Measurements from ENCODE around the gene UPK3BL2. TPM values are rescaled to one million over a fixed set of nuclear protein-coding genes. Genes with fewer than 3 reads are reported as not detected.
"Not testable (repeated sequence)": the region's sequence is repeated elsewhere in the genome, so short reads cannot be mapped to it uniquely, and the experiment has no call there.

Gene UPK3BL2, protein sequence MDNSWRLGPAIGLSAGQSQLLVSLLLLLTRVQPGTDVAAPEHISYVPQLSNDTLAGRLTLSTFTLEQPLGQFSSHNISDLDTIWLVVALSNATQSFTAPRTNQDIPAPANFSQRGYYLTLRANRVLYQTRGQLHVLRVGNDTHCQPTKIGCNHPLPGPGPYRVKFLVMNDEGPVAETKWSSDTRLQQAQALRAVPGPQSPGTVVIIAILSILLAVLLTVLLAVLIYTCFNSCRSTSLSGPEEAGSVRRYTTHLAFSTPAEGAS
- total RNA-seq = 29.8 and 30.6 TPM in 2 replicates
- 18.2 and 35.4 TPM in 2 replicates for polyA plus RNA-seq
- 3.8 and 8.5 TPM in 2 replicates for polyA plus RNA-seq (2011; cell fraction: cytosol; rRNA removed)
- 102 and 131 TPM in 2 replicates for polyA plus RNA-seq (2011; cell fraction: nucleus; rRNA removed)
- 2.1 and 3.7 TPM in 2 replicates for polyA plus RNA-seq (2012)
- polyA minus RNA-seq = 16.1 and 20.9 TPM in 2 replicates
- polyA minus RNA-seq (2011; cell fraction: cytosol; rRNA and poly(A)+ RNA removed) = 2.2 TPM
- polyA minus RNA-seq (2011; cell fraction: nucleus; rRNA and poly(A)+ RNA removed) = 33.6 and 35.9 TPM in 2 replicates
- Bru-seq, nascent RNA = percentile 63 among the genes with signal in this experiment
- BruChase-seq, experiment 1, labeled RNA remaining after a 6-hour chase = percentile 84 among the genes with signal in this experiment
- BruChase-seq, experiment 2, labeled RNA remaining after a 2-hour chase = percentile 68 among the genes with signal in this experiment
- long read RNA-seq = 0 reads

GRCh38 chr7:102543596-102543995 is at the start of gene UPK3BL2:
UPK3BL2 (minus strand) TSS chr7:102543696; CDS start chr7:102543636, 60 bp downstream.
- H2AFZ ChIP-seq (ENCODE audit: low read depth, low read length); POLR2A ChIA-PET; CTCF ChIA-PET; H3K27me3 ChIP-seq (ENCODE audit: control insufficient read depth in 2 of 2, insufficient read depth in 2 of 2, low read length in 2 of 2); H3K4me3 ChIP-seq (replicated peaks in 1 of 3; ENCODE audit: insufficient read depth in 1 of 3, low read depth in 1 of 3, low read length in 3 of 3); H3K4me1 ChIP-seq (ENCODE audit: control insufficient read depth, extremely low read depth, insufficient read depth, low read length); H4K20me1 ChIP-seq (replicated peaks; ENCODE audit: control insufficient read depth, extremely low read depth, insufficient read depth, low read length); H3K9ac ChIP-seq (replicated peaks; ENCODE audit: extremely low read depth, insufficient read depth, low read length); BruUV-seq (replicated peaks); H3K9me3 ChIP-seq (replicated peaks; ENCODE audit: control insufficient read depth, insufficient read depth, low read length); H3K4me2 ChIP-seq (ENCODE audit: insufficient read depth, low read length); H3K79me2 ChIP-seq (ENCODE audit: control insufficient read depth, insufficient read depth, low read length); FAIRE-seq; H3K9me1 ChIP-seq (replicated peaks; ENCODE audit: control insufficient read depth, extremely low read depth, insufficient read depth, low read length); DNase-seq (ENCODE audit: low read depth, low spot score); H3K27ac ChIP-seq (ENCODE audit: insufficient read depth, low read depth, low read length); dilution Hi-C loops (cut with MboI; ENCODE audit: extremely low pct_ligation_motif_present, low sequenced_read_pairs); H3K36me3 ChIP-seq (ENCODE audit: control insufficient read depth in 2 of 2, extremely low read depth in 1 of 2, insufficient read depth in 2 of 2, low read length in 2 of 2); intact Hi-C loops (cut with micrococcal nuclease): not testable (repeated sequence)

DNA sequence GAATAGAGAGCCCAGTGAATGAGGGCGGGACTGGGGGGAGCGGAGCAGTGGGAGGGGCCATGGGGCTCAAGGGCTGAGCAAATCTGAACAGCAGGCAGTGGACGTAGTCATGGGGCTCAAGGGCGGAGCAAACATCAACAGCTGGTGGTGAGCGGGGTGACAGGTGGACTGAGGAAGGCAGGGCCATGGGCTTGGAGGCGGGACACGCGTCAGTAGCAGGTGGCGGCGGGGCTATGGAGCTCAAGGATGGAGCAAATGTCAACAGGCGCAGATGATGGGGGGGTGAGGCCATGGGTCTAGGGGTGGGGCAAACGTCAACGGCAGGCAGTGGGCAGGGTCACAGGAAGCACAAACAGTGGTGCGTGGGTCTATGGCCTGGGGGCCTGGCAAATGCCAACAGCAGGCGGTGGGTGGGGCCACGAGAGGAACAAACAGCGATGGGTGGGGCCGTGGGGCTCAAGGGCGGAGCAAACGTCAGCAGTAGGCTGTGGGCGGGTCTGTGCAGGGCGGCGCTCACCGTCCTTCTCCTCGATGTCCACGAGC is 49.1 kb upstream of the UPK3BL2 start:
- dilution Hi-C loops (cut with MboI; ENCODE audit: extremely low pct_ligation_motif_present, low sequenced_read_pairs); H3K9ac ChIP-seq (replicated peaks; ENCODE audit: extremely low read depth, insufficient read depth, low read length): not testable (repeated sequence)

DNA sequence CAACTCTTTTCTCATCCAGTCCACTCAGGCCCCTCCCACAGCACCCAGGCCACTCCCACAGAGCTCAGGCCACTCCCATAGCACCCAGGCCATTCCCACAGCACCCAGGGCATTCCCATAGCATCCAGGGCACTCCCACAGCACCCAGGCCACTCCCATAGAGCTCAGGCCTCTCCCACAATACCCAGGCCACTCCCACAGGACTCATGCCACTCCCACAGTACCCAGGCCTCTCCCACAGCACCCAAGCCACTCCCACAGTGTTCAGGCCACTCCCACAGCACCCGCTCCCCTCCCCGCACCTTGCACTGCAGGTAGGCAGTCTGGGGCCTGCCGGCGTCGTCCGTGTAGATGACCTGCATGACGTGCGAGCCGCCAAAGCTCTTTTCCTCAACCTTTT is 46.4 kb upstream of the UPK3BL2 start:
- H3K4me3 ChIP-seq (replicated peaks in 1 of 3; ENCODE audit: insufficient read depth in 1 of 3, low read depth in 1 of 3, low read length in 3 of 3); intact Hi-C loops (cut with micrococcal nuclease); H4K20me1 ChIP-seq (replicated peaks; ENCODE audit: control insufficient read depth, extremely low read depth, insufficient read depth, low read length); H3K9me1 ChIP-seq (replicated peaks; ENCODE audit: control insufficient read depth, extremely low read depth, insufficient read depth, low read length); H3K27ac ChIP-seq (ENCODE audit: insufficient read depth, low read depth, low read length); H3K4me2 ChIP-seq (ENCODE audit: insufficient read depth, low read length); BruUV-seq (replicated peaks); CTCF ChIA-PET; H3K9me3 ChIP-seq (replicated peaks; ENCODE audit: control insufficient read depth, insufficient read depth, low read length); POLR2A ChIA-PET; DNase-seq (ENCODE audit: low read depth, low spot score); H3K79me2 ChIP-seq (ENCODE audit: control insufficient read depth, insufficient read depth, low read length); H2AFZ ChIP-seq (ENCODE audit: low read depth, low read length); H3K36me3 ChIP-seq (ENCODE audit: control insufficient read depth in 2 of 2, extremely low read depth in 1 of 2, insufficient read depth in 2 of 2, low read length in 2 of 2); FAIRE-seq; H3K27me3 ChIP-seq (ENCODE audit: control insufficient read depth in 2 of 2, insufficient read depth in 2 of 2, low read length in 2 of 2); H3K4me1 ChIP-seq (ENCODE audit: control insufficient read depth, extremely low read depth, insufficient read depth, low read length); H3K9ac ChIP-seq (replicated peaks; ENCODE audit: extremely low read depth, insufficient read depth, low read length); dilution Hi-C loops (cut with MboI; ENCODE audit: extremely low pct_ligation_motif_present, low sequenced_read_pairs): not testable (repeated sequence)

More for the DNA sequence above, 49.1 kb upstream of the UPK3BL2 start:
- H3K4me2 ChIP-seq (ENCODE audit: insufficient read depth, low read length); DNase-seq (ENCODE audit: low read depth, low spot score); H3K27ac ChIP-seq (ENCODE audit: insufficient read depth, low read depth, low read length); H3K4me1 ChIP-seq (ENCODE audit: control insufficient read depth, extremely low read depth, insufficient read depth, low read length); BruUV-seq (replicated peaks); CTCF ChIA-PET; H3K9me1 ChIP-seq (replicated peaks; ENCODE audit: control insufficient read depth, extremely low read depth, insufficient read depth, low read length); FAIRE-seq; H3K79me2 ChIP-seq (ENCODE audit: control insufficient read depth, insufficient read depth, low read length); H3K27me3 ChIP-seq (ENCODE audit: control insufficient read depth in 2 of 2, insufficient read depth in 2 of 2, low read length in 2 of 2); H3K9me3 ChIP-seq (replicated peaks; ENCODE audit: control insufficient read depth, insufficient read depth, low read length); H4K20me1 ChIP-seq (replicated peaks; ENCODE audit: control insufficient read depth, extremely low read depth, insufficient read depth, low read length); H2AFZ ChIP-seq (ENCODE audit: low read depth, low read length); intact Hi-C loops (cut with micrococcal nuclease); POLR2A ChIA-PET; H3K4me3 ChIP-seq (replicated peaks in 1 of 3; ENCODE audit: insufficient read depth in 1 of 3, low read depth in 1 of 3, low read length in 3 of 3); H3K36me3 ChIP-seq (ENCODE audit: control insufficient read depth in 2 of 2, extremely low read depth in 1 of 2, insufficient read depth in 2 of 2, low read length in 2 of 2): not testable (repeated sequence)

DNA sequence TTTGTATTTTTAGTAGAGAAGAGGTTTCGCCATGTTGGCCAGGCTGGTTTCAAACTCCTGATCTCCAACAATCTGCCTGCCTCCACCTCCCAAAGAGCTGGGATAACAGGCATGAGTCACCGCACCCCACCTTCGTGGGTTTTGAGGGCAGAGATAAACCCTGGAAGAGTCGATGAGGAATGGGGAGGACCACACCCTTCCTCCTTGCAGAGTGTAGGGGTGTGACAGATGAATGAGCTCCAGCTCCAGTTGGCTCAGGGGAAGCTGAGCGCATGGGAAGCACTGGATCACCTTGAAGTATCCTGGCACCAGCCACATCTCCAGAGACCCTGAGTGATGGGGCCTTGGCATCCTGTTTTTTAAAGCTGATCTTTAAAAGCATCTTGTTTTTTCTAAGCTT is 40.0 kb upstream of the UPK3BL2 start:
- H3K4me1 ChIP-seq (ENCODE audit: control insufficient read depth, extremely low read depth, insufficient read depth, low read length); BruUV-seq (replicated peaks); H3K36me3 ChIP-seq (ENCODE audit: control insufficient read depth in 2 of 2, extremely low read depth in 1 of 2, insufficient read depth in 2 of 2, low read length in 2 of 2); dilution Hi-C loops (cut with MboI; ENCODE audit: extremely low pct_ligation_motif_present, low sequenced_read_pairs); H3K27ac ChIP-seq (ENCODE audit: insufficient read depth, low read depth, low read length); H3K9ac ChIP-seq (replicated peaks; ENCODE audit: extremely low read depth, insufficient read depth, low read length); H3K27me3 ChIP-seq (ENCODE audit: control insufficient read depth in 2 of 2, insufficient read depth in 2 of 2, low read length in 2 of 2); CTCF ChIA-PET; POLR2A ChIA-PET; FAIRE-seq; H3K4me3 ChIP-seq (replicated peaks in 1 of 3; ENCODE audit: insufficient read depth in 1 of 3, low read depth in 1 of 3, low read length in 3 of 3); H3K79me2 ChIP-seq (ENCODE audit: control insufficient read depth, insufficient read depth, low read length); DNase-seq (ENCODE audit: low read depth, low spot score); H2AFZ ChIP-seq (ENCODE audit: low read depth, low read length); intact Hi-C loops (cut with micrococcal nuclease); H3K9me1 ChIP-seq (replicated peaks; ENCODE audit: control insufficient read depth, extremely low read depth, insufficient read depth, low read length); H3K4me2 ChIP-seq (ENCODE audit: insufficient read depth, low read length); H4K20me1 ChIP-seq (replicated peaks; ENCODE audit: control insufficient read depth, extremely low read depth, insufficient read depth, low read length); H3K9me3 ChIP-seq (replicated peaks; ENCODE audit: control insufficient read depth, insufficient read depth, low read length): not testable (repeated sequence)

Measured in endothelial cell of umbilical vein (primary cell).